Stimulated activated CD8-positive, alpha-beta memory T cell treated with anti-CD3 and anti-CD28 coated beads, Interleukin-4, amount 100 ng/mL, for 1 hour (primary cell): ENCODE results near the gene PHC1.

Experiments
- DNase-seq, 2 donors: peaks; one replicate each; pipeline ENCODE4 v3.0.0-alpha.2; 2020; ENCODE audit warnings: low read depth in 2 of 2, low spot score in 1 of 2

PHC1 gene

DNA sequence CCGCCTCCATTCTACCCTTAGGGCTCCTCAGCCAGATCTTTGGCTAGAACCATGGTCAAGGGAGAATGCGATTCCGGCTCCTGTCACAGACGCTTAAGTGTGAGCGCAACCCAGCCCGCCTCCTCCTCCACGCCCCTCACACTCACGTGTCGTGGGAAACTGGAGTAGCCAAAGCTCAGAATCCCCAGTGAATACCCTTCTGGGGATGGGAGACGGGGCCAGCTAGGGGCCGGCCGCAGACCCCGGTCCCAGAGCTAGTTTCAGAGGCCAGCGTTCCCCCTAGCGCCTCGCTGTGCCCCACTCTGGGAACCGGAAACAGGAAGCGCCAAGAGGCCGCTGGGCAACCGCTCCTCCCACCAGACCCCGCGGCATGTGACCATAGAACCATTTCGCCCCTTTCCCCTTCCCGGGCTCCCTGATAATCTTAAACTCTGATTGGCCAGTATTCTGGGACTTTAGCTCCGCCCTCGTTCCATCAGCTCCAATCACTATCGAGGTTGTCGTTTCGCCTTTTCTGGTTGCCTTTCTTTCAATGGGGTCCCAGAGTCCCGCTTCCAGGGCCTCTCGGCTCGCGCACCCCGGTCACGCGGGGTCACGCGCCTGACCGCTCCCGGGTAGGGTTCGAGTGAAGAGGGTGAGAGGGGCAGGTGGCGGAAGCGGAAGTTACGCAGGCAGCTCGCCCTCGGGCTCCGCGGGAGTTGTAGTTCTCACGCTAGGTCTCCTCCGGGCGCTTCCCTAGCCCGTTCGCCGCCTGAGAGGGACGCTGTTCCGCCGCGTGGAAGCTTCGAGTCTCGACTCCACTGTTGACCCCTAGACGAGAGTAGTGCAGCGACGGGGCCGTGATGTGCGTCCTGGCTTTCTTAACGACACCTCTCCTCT, 35.3 kb downstream of the PHC1 start, which contains the start of gene M6PR:
M6PR (minus strand) TSS at position 304 of the 879 bp plus-strand sequence. CDS start 3,241 bp downstream, outside the sequence.
- DNase-seq = peak; percentile 76

DNA sequence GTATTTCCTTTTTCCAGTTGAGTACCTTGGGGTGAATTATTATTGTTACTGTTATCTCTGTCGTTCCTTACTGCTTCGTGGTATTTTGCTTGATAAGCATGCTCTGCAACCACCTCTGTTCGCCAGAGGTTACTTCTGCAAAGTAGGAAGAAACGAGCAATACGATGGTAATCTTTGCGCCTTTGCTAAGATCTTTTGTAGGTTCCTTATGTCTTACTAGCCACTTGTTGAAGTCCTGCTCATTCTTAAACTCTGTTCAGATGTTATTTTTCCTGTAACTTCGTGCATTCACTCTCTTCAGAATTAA, 35.9 kb downstream of the PHC1 start:
- DNase-seq = no peak

DNA sequence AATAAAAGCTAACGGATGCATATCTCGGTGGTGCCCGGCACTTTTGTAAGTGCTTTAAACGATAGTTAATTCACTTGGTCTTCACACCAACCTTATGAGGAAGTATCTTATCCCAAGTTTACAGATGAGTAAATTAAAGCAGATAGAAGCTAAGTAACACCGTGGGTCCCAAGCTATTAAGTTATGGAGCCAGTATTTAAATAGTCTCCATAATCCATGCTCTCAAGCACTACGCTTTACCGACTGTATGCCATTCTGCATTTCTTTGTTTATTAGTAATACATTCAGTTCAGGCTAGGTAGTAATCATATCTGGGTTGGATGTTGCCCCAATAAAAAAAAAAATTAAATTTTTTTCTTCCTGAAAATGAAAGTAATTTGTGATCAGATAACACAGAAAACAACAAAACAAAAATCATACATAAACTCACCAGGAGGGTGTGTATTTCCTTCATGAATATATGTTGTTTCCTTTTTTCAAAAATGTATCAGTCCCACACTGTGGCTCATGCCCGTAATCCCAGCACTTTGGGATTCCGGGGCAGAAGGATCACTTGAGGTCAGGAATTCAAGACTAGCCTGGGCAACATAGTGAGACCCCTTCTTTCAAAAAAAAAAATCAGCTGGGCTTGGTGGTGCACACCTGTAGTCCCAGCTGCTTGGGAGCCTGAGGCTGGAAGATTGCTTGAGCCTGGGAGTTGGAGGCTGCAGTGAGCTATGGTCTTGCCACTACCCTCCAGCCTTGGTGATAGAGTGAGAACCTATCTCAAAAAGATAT, 36.6 kb downstream of the PHC1 start:
- no peak for DNase-seq

GRCh38 chr12:8951744-8952143, 37.4 kb downstream of the PHC1 start:
- no peak for DNase-seq

GRCh38 chr12:8953773-8954402, 39.6 kb downstream of the PHC1 start:
- no peak for DNase-seq

GRCh38 chr12:8956073-8956472, 41.8 kb downstream of the PHC1 start:
- DNase-seq = no peak

DNA sequence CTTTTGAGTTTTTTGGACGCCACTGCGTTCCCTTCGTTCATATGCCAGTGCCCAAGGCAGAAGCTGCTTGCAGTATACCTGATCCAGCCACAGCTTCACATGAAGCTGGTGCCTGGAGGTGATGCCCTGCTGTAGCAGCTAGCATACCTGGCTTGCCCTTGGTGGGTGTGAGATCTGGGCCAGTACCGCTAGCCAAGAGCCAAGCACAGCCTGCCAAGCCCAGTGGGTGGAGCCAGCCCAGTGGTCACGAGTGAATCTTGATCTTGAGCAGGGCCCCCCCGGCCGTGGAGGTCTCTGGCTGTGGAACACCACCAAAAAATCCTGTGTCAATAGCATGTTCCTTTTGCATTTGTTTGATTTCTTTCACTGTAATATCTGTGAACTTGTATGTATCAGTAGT, 42.5 kb downstream of the PHC1 start:
- DNase-seq = no peak

DNA sequence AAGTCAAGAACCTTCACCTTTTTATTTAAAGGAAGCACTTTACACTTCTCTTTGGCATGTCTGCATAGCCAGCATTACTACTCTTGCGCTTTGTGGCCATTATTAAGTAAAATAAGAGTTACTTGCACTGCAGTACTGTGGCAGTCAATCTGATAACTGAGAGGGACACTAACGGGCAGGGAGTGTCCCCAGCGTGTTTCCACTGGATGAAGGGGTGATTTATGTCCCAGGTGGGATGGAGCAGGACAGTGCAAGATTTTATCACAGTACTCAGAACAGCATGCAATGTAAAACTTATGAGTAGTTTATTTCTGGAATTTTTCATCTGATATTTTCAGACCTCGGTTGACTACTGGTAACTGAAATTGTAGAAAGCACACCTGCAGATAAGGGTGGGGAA, 43.3 kb downstream of the PHC1 start:
- no peak for DNase-seq

DNA sequence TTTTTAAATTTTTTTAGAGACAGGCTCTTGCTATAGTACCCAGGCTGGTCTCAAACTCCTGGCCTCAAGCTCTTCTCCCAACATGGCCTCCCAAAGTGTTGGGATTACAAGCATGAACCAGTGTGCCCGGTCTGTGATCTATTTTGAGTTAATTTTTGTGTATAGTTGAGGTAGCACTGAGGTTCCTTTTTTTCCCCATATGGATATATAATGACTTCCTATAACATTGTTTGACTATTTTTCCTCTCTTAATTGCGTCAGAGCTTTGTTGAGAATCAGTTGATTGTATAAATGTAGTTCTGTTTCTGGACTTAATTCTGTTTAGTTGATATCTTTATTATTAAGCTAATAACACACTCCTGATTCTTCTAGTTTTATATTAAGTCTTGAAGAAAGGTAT, 43.8 kb downstream of the PHC1 start:
- DNase-seq = no peak

GRCh38 chr12:8960176-8960575, 45.9 kb downstream of the PHC1 start:
- no peak for DNase-seq

- no peak for DNase-seq
Measured at GRCh38 chr12:8968761-8969160, 54.5 kb downstream of the PHC1 start.

DNA sequence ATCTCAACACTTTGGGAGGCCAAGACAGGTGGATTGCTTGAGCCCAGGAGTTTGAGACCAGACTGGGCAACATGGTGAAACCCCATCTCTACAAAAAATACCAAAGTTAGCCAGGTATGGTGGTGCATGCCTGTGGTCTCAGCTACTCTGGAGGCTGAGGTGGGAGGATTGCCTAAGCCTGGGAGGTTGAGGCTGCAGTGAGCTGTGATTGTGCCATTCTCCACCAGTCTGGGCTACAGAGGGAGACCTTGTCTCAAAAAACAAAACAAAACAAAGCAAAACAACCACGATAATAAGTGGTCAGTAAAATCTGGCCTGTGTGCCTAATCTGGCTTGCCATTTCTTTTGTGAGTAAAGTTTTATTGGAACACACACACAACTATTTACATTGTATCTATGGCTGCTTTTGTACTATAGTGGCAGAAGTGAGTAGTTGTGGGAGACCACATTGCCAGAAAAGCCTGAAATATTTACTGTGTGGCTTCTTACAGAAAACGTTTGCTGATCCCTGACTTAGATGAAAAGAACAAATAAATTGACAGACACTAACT, 55.6 kb downstream of the PHC1 start:
- DNase-seq = no peak

GRCh38 chr12:8970432-8970831, 56.1 kb downstream of the PHC1 start:
- DNase-seq = no peak

GRCh38 chr12:8980137-8980536, 65.8 kb downstream of the PHC1 start:
- DNase-seq = no peak

DNA sequence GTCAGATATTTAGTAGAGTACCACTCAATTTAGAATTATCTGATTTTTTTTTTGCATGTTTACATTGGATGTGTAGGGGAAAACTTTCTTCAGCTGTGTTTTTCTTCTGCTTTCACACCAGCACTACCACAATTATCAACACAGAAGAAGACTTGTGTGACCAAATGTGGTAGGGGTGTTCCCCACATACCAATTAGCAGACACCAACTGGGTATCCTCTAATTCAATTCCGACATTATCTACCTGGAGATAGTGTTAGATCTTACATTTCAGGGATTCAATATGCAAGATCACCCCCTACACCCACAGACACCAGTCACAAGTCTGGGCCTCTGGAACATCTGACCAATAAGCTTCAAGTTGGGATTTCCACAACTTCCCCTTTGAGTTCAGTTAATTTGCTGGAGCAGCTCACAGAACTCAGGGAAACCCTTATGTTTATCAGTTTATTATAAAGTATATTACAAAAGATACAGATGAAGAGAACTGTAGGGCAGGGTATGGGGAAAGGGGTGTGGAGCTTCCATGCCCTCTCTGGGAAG, 71.0 kb downstream of the PHC1 start:
- no peak for DNase-seq

- DNase-seq = no peak
Measured at GRCh38 chr12:8987163-8987562, 72.9 kb downstream of the PHC1 start.

- DNase-seq = no peak
Measured at GRCh38 chr12:8987685-8988084, 73.4 kb downstream of the PHC1 start.

GRCh38 chr12:8989413-8989812, 75.1 kb downstream of the PHC1 start, which contains the start of gene KLRG1:
Gene KLRG1, plus strand, starts transcription at chr12:8989546. Its CDS starts 90 bp downstream, at chr12:8989636.
- no peak for DNase-seq
